Epithelial cell of proximal tubule (primary cell): ENCODE results near the gene TDO2. TPM values are rescaled to one million over a fixed set of nuclear protein-coding genes. Genes with fewer than 3 reads are reported as not detected.

ENCODE experiments used
- DNase-seq: peaks from one replicate; pipeline ENCODE4 v3.0.0-alpha.2; 2011; ENCODE audit warnings: low read depth
- H3K4me3 ChIP-seq: 2 replicates; pipeline ENCODE4 v1.5.1; 2011; ENCODE audit warnings: low read depth, mild to moderate bottlenecking, low read length
- CTCF ChIP-seq: conservative IDR thresholded peaks from 2 replicates; pipeline ENCODE4 v1.5.1; 2012; ENCODE audit warnings: low read depth, mild to moderate bottlenecking, low read length
- total RNA-seq: library from RNA; depleted of rRNA; stranded (reverse); fragments of >200 nt; gene quantifications from 2 replicates; pipeline ENCODE4 v1.2.3, GENCODE V29; 2015

TDO2 gene
- total RNA-seq, 1 donor from 2014 or later, result not detected

- no peak overlapping the region for H3K4me3 ChIP-seq
- DNase-seq, result peak; percentile 52
- TF ChIP-seq CTCF, result no peak
Observed at GRCh38 chr4:155966731-155967395, 63.4 kb downstream of the TDO2 start.

Other genes with a start within 250 kb of the TDO2 start
- 0.72 and 3.7 TPM in 2 replicates for gene GUCY1A1, start 236.8 kb upstream of the TDO2 start, total RNA-seq
- gene GUCY1B1, start 144.7 kb upstream of the TDO2 start, total RNA-seq, result 2.7 and 5.9 TPM in 2 replicates
- gene ASIC5, start 37.4 kb upstream of the TDO2 start, total RNA-seq, result not detected in 2 replicates
- 4.1 and 6.5 TPM in 2 replicates for gene CTSO, start 50.2 kb downstream of the TDO2 start, total RNA-seq